MM.1S (cell line): Measurements from ENCODE around the gene ANKRD45.
A peak's percentile ranks its signal among the peaks of the same experiment; 100 is the strongest.

Experiments used
- DNase-seq: peaks from one replicate; pipeline ENCODE4 v3.0.0-alpha.2; 2015
- H2AFZ ChIP-seq: fragments of 300-600 bp; sonication (generic); 2 replicates; pipeline ENCODE4 v1.6.0; 2016; ENCODE audit warnings: antibody characterized with exemption, low read length
- H3F3A ChIP-seq: fragments of 300-600 bp; sonication (generic); 2 replicates; pipeline ENCODE4 v1.6.1; 2016; ENCODE audit warnings: mild to moderate bottlenecking, antibody characterized with exemption, low read length, moderate library complexity, mixed read lengths; ENCODE audit not compliant: insufficient read depth
- H3K27ac ChIP-seq: fragments of 300-600 bp; sonication (generic); 2 replicates; pipeline ENCODE4 v1.5.1; 2016; ENCODE audit warnings: mild to moderate bottlenecking, low read length
- H3K27me3 ChIP-seq: fragments of 300-600 bp; sonication (generic); replicated peaks from 2 replicates; pipeline ENCODE4 v1.6.0; 2016; ENCODE audit warnings: low read length; ENCODE audit not compliant: insufficient read depth
- H3K36me3 ChIP-seq: fragments of 300-600 bp; sonication (generic); replicated peaks from 2 replicates; pipeline ENCODE4 v1.6.1; 2016; ENCODE audit warnings: mild to moderate bottlenecking, low read length, mixed read lengths; ENCODE audit not compliant: insufficient read depth
- H3K4me1 ChIP-seq: fragments of 300-600 bp; sonication (generic); 2 replicates; pipeline ENCODE4 v1.6.1; 2016; ENCODE audit warnings: low read length, mixed read lengths
- H3K4me2 ChIP-seq: fragments of 300-600 bp; sonication (generic); 2 replicates; pipeline ENCODE4 v1.6.0; 2016; ENCODE audit warnings: low read depth, low read length
- H3K4me3 ChIP-seq: fragments of 300-600 bp; sonication (generic); 2 replicates; pipeline ENCODE4 v1.5.1; 2016; ENCODE audit warnings: low read length, mixed read lengths
- H3K79me2 ChIP-seq: fragments of 300-600 bp; sonication (generic); 2 replicates; pipeline ENCODE4 v1.6.1; 2016; ENCODE audit warnings: mixed run types, low read length, mixed read lengths
- H3K9ac ChIP-seq: fragments of 300-600 bp; sonication (generic); 2 replicates; pipeline ENCODE4 v1.6.1; 2016; ENCODE audit warnings: low read length, mixed read lengths
- H3K9me2 ChIP-seq: fragments of 300-600 bp; sonication (generic); replicated peaks from 2 replicates; pipeline ENCODE4 v1.6.1; 2016; ENCODE audit warnings: mild to moderate bottlenecking, low read length, mixed read lengths; ENCODE audit not compliant: insufficient read depth
- H3K9me3 ChIP-seq: fragments of 300-600 bp; sonication (generic); replicated peaks from 2 replicates; pipeline ENCODE4 v1.6.1; 2016; ENCODE audit warnings: mild to moderate bottlenecking, low read length, mixed read lengths; ENCODE audit not compliant: insufficient read depth
- H4K20me1 ChIP-seq: fragments of 300-600 bp; sonication (generic); 2 replicates; pipeline ENCODE4 v1.6.1; 2016; ENCODE audit warnings: mild to moderate bottlenecking, low read length, moderate library complexity, mixed read lengths; ENCODE audit not compliant: insufficient read depth
- EZH2 ChIP-seq: fragments of 300-600 bp; sonication (generic); optimal IDR thresholded peaks from 2 replicates; pipeline ENCODE3; 2017; ENCODE audit warnings: low read depth, mild to moderate bottlenecking, antibody characterized with exemption, low read length, mixed read lengths
- EZH2phosphoT487 ChIP-seq: fragments of 300-600 bp; sonication (generic); IDR thresholded peaks from 2 replicates; pipeline ENCODE4 v1.6.1; 2018; ENCODE audit warnings: antibody characterized with exemption, low read length
- TF ChIP-seq, protein P1 (sequence below): fragments of 300-600 bp; sonication (generic); IDR thresholded peaks from 2 replicates; pipeline ENCODE4 v1.5.1; 2016; ENCODE audit warnings: antibody characterized with exemption, low read length, mixed read lengths

ANKRD45 gene, protein sequence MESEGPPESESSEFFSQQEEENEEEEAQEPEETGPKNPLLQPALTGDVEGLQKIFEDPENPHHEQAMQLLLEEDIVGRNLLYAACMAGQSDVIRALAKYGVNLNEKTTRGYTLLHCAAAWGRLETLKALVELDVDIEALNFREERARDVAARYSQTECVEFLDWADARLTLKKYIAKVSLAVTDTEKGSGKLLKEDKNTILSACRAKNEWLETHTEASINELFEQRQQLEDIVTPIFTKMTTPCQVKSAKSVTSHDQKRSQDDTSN

GRCh38 chr1:173669491-173669941 lies at the start of gene ANKRD45:
TSS of gene ANKRD45 (minus strand) at chr1:173669851. CDS start at chr1:173659418, 10,433 bp downstream.
- H3K9me3 ChIP-seq = no peaks in the 10 kb centered on the region
- H3F3A ChIP-seq = no peaks in the 10 kb centered on the region
- H3K27ac ChIP-seq = no peak within 1 kb of the TSS
- no peak within 1 kb of the TSS for H3K4me2 ChIP-seq
- no peaks in the 10 kb centered on the region for H3K79me2 ChIP-seq
- H3K9ac ChIP-seq = no peak within 1 kb of the TSS
- TF ChIP-seq, protein P1, sequence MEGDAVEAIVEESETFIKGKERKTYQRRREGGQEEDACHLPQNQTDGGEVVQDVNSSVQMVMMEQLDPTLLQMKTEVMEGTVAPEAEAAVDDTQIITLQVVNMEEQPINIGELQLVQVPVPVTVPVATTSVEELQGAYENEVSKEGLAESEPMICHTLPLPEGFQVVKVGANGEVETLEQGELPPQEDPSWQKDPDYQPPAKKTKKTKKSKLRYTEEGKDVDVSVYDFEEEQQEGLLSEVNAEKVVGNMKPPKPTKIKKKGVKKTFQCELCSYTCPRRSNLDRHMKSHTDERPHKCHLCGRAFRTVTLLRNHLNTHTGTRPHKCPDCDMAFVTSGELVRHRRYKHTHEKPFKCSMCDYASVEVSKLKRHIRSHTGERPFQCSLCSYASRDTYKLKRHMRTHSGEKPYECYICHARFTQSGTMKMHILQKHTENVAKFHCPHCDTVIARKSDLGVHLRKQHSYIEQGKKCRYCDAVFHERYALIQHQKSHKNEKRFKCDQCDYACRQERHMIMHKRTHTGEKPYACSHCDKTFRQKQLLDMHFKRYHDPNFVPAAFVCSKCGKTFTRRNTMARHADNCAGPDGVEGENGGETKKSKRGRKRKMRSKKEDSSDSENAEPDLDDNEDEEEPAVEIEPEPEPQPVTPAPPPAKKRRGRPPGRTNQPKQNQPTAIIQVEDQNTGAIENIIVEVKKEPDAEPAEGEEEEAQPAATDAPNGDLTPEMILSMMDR = no peak
- TF ChIP-seq EZH2 (no peak), EZH2phosphoT487 (no peak)
- H4K20me1 ChIP-seq = no peaks in the 10 kb centered on the region
- no peak for DNase-seq
- H2AFZ ChIP-seq = no peak within 1 kb of the TSS
- no peaks in the 10 kb centered on the region for H3K4me1 ChIP-seq
- H3K4me3 ChIP-seq = no peak within 1 kb of the TSS
- no peaks in the 10 kb centered on the region for H3K36me3 ChIP-seq
- H3K27me3 ChIP-seq = no peaks in the 10 kb centered on the region
- H3K9me2 ChIP-seq = no peaks in the 10 kb centered on the region

GRCh38 chr1:173717238-173717637 lies 47.6 kb upstream of the ANKRD45 start:
- Histone ChIP-seq H3K4me3 (no peak overlapping the region), H2AFZ (no peak overlapping the region), H4K20me1 (no peaks in the 10 kb centered on the region), H3K9me3 (no peaks in the 10 kb centered on the region), H3K27me3 (no peaks in the 10 kb centered on the region), H3K79me2 (peaks cover 55% of the 10 kb centered on the region), H3K36me3 (no peaks in the 10 kb centered on the region), H3K9ac (no peak overlapping the region), H3K4me2 (peak overlapping the region; percentile 82; the same call in 1 of the 2 replicates), H3F3A (peaks cover 24% of the 10 kb centered on the region), H3K4me1 (peaks cover 8% of the 10 kb centered on the region), H3K27ac (no peak overlapping the region), H3K9me2 (no peaks in the 10 kb centered on the region)
- TF ChIP-seq, protein P1 = no peak
- no peak for TF ChIP-seq EZH2
- no peak for TF ChIP-seq EZH2phosphoT487
- DNase-seq = no peak

DNA sequence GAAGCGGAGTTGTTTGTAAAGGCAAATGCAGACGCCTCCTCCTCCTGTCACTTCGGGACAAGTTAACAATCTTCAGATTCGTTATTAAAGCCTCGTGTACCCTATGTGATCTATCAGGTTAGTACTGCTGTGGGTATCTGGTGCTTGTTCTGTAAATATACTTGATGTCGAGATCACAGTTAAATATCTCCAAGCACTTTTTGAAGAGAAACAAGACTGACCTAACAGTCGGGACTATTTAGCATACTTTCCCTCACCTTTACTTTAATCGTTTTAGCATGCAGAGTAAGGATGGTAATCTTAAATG lies 45.8 kb upstream of the ANKRD45 start:
- no peak for TF ChIP-seq EZH2phosphoT487
- TF ChIP-seq, protein P1 = no peak
- no peak for TF ChIP-seq EZH2
- Histone ChIP-seq H3K4me3 (peak overlapping the region; percentile 84), H3F3A (peaks cover 24% of the 10 kb centered on the region), H3K4me2 (peak overlapping the region; percentile 82), H3K27ac (peak overlapping the region; percentile 68; the same call in 1 of the 2 replicates), H3K9ac (peak overlapping the region; percentile 67), H4K20me1 (no peaks in the 10 kb centered on the region), H3K27me3 (no peaks in the 10 kb centered on the region), H2AFZ (peak overlapping the region; percentile 95), H3K79me2 (peaks cover 39% of the 10 kb centered on the region), H3K4me1 (peaks cover 8% of the 10 kb centered on the region), H3K9me3 (no peaks in the 10 kb centered on the region), H3K9me2 (no peaks in the 10 kb centered on the region), H3K36me3 (no peaks in the 10 kb centered on the region)
- no peak for DNase-seq
